Measurements from ENCODE around the gene CTDSP1.

Gene CTDSP1

Small RNAs within 50 kb of the gene (small RNA-seq; reads per million reads assigned to genes)
- 575 reads per million, percentile 99 among the genes with 10 or more reads in this experiment for gene MIR26B

Measured in skeletal muscle satellite cell (primary cell).